Activated CD8-positive, alpha-beta T cell treated with anti-CD3 and anti-CD28 coated beads, Interleukin-2, amount 10 ng/mL, durations not matched to agents 7 days and 5 days (primary cell): ENCODE results near the gene PEX10. TPM values are rescaled to one million over a fixed set of nuclear protein-coding genes. Genes with fewer than 3 reads are reported as not detected.

Experiments
- ATAC-seq: fragments of 150-1000 bp; cut with Tn5 transposase; one replicate; pipeline ENCODE4 v1.10.0; 2021; ENCODE audit warnings: moderate library complexity
- CTCF ChIA-PET: fragments of 350-600 bp; sonication (Branson Sonifier 250); formaldehyde crosslinking; loops from one replicate; lab custom pipeline; 2021; ENCODE audit warnings: antibody characterized with exemption; lab: Charles Lee
- POLR2A ChIA-PET: fragments of 350-600 bp; sonication (Branson Sonifier 250); formaldehyde crosslinking; loops from one replicate; lab custom pipeline; 2021; ENCODE audit warnings: antibody characterized with exemption; lab: Charles Lee
- DNase-seq: peaks from one replicate; pipeline ENCODE4 v3.0.0-alpha.2; 2020
- H3K27ac Mint-ChIP-seq: one replicate; pipeline ENCODE4 v1.8.0; 2021; ENCODE audit warnings: mild to moderate bottlenecking, mixed read lengths
- H3K27me3 Mint-ChIP-seq: one replicate; pipeline ENCODE4 v1.8.0; 2021; ENCODE audit warnings: low read depth, mixed read lengths
- H3K36me3 Mint-ChIP-seq: one replicate; pipeline ENCODE4 v1.8.0; 2021; ENCODE audit warnings: low read depth, mixed read lengths
- H3K4me1 Mint-ChIP-seq: one replicate; pipeline ENCODE4 v1.8.0; 2021; ENCODE audit warnings: low read depth, mixed read lengths
- H3K4me3 Mint-ChIP-seq: one replicate; pipeline ENCODE4 v1.8.0; 2021; ENCODE audit warnings: mild to moderate bottlenecking, mixed read lengths
- H3K9me3 Mint-ChIP-seq: one replicate; pipeline ENCODE4 v1.8.0; 2022; ENCODE audit warnings: mixed read lengths; ENCODE audit not compliant: insufficient read depth
- total RNA-seq, 2 experiments: library from RNA; stranded (reverse); gene quantifications; one replicate each; pipeline ENCODE4 v1.2.3, GENCODE V29; 2021

Gene PEX10
- total RNA-seq, 2 experiments from 2014 or later: 10.3 to 12.3 TPM

- no peaks in the 10 kb centered on the region for H3K27me3 Mint-ChIP-seq
- H3K4me3 Mint-ChIP-seq: no peak overlapping the region
- no peaks in the 10 kb centered on the region for H3K9me3 Mint-ChIP-seq
- ChIA-PET CTCF (interaction anchor here (0.8 to 7.2 kb wide), 4 partner anchors 26 to 187 kb away, joined by 3 to 259 read pairs (median 4); partner anchors contain the start of gene FAAP20), POLR2A (interaction anchor here (1.0 kb wide), 1 partner anchor 177 kb away, joined by 3 read pairs; no protein-coding TSS in a partner anchor)
- H3K27ac Mint-ChIP-seq: no peak overlapping the region
- H3K4me1 Mint-ChIP-seq: peaks cover 9% of the 10 kb centered on the region
- no peak for DNase-seq
- ATAC-seq: no peak
- H3K36me3 Mint-ChIP-seq: no peaks in the 10 kb centered on the region
Observed at GRCh38 chr1:2384130-2384860, 28.1 kb downstream of the PEX10 start.

- ATAC-seq (no peak), DNase-seq (no peak)
- Mint-ChIP-seq H3K27ac (peak overlapping the region; percentile 13), H3K4me1 (peaks cover 9% of the 10 kb centered on the region), H3K4me3 (no peak overlapping the region), H3K9me3 (no peaks in the 10 kb centered on the region), H3K36me3 (no peaks in the 10 kb centered on the region), H3K27me3 (no peaks in the 10 kb centered on the region)
- POLR2A ChIA-PET: interaction anchor here (1.0 kb wide), 1 partner anchor 177 kb away, joined by 3 read pairs; no protein-coding TSS in a partner anchor
- CTCF ChIA-PET: interaction anchor here (0.9 to 7.2 kb wide), 3 partner anchors 27 to 186 kb away, joined by 3 to 259 read pairs (median 4); partner anchors contain the start of gene FAAP20
Observed at GRCh38 chr1:2383576-2383975, 28.8 kb downstream of the PEX10 start.

DNA sequence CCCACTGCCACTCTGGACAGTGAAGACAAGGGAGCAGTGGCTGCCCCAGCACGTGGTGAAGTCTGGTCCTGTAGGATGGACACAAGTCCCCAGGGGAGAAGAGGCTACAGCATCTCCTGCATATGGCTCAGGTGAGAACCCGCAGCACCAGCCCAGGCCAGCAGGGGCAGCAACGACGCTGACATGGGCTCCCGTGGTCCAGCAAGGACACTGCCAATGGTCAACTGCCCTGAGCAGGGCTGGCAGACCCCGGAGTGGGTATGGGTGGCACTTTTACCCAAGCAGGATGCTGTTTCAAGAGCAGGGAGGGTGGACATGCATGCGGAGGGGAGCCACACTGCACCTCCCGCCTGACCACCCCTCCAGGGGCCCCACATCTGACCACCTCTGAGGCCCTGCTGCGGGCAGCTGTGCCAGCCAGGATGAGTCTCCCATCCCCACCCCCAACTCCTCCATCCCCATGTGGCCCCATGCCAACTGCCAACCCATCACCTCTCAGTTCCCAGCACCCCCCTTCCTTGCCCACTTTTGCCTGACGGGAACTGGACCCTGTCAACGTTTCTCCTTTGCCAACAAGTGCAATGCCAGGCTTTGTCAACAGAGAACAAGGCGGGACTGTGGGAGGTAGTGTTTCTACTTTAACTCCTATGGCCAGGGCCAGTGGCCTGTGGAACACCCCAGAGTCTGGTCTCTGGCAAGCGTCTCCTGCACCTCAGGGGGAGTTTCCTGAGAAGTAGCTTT, 29.6 kb downstream of the PEX10 start:
- POLR2A ChIA-PET: interaction anchor here (0.8 to 2.2 kb wide), 3 partner anchors 152 to 187 kb away, joined by 3 to 31 read pairs (median 3); partner anchors contain the start of gene FAAP20
- ATAC-seq (peak; percentile 34), DNase-seq (peak; percentile 51)
- Mint-ChIP-seq H3K4me1 (peaks cover 9% of the 10 kb centered on the region), H3K4me3 (no peak overlapping the region), H3K27ac (no peak overlapping the region), H3K36me3 (no peaks in the 10 kb centered on the region), H3K9me3 (no peaks in the 10 kb centered on the region), H3K27me3 (no peaks in the 10 kb centered on the region)
- CTCF ChIA-PET: interaction anchor here (0.6 to 7.2 kb wide), 18 partner anchors 9 to 338 kb away, joined by 3 to 259 read pairs (median 5); partner anchors contain the start of genes FAAP20, MORN1 and RER1

GRCh38 chr1:2381741-2382620, 30.4 kb downstream of the PEX10 start:
- POLR2A ChIA-PET: interaction anchor here (0.6 to 2.2 kb wide), 6 partner anchors 148 to 187 kb away, joined by 3 to 31 read pairs (median 3); partner anchors contain the start of gene FAAP20
- no peak overlapping the region for H3K4me3 Mint-ChIP-seq
- H3K36me3 Mint-ChIP-seq: no peaks in the 10 kb centered on the region
- peak; percentile 97 for ATAC-seq
- DNase-seq: peak; percentile 81
- H3K9me3 Mint-ChIP-seq: no peaks in the 10 kb centered on the region
- no peaks in the 10 kb centered on the region for H3K27me3 Mint-ChIP-seq
- peaks cover 9% of the 10 kb centered on the region for H3K4me1 Mint-ChIP-seq
- H3K27ac Mint-ChIP-seq: no peak overlapping the region
- CTCF ChIA-PET: interaction anchor here (0.6 to 7.2 kb wide), 28 partner anchors 9 to 337 kb away, joined by 3 to 259 read pairs (median 4); partner anchors contain the start of genes FAAP20, MORN1 and RER1

DNA sequence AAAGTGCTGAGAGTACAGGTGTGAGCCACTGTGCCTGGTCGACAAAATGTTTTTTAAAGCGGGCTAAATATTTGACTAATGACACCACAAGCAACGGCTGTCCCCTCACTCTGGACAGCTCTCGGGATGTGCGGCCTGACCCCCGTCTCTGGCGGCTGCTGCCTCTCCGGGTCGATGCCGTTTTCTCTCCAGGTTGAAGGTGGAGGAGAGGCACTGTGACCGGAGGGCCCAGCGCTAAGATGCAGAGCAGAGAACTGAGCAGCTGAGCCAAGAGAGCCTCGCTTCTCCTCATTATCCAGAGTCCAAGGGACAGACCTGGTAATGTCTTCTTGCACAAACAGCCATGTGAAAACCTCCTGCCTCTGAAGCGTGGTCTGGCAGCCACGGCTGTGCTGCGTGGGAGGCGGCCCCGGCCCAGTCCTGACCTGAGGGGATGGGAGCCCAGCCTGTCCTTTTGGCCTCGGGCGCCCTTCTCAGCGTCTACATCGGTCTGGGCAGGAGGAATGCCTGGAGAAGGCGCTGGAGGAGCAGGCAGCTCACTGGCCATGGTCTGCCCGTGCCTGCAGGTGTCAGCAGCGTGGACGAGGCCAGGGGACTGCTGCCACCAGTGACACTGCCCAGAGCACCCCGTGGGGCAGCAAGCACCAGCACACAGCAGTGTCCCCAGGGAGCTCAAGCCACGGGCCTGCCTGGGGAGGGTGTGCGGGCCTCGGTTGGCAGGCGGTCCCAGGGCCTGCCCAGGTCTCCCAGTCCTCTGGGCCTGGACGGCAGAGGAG, 31.4 kb downstream of the PEX10 start:
- Mint-ChIP-seq H3K4me3 (no peak overlapping the region), H3K4me1 (peaks cover 9% of the 10 kb centered on the region), H3K36me3 (no peaks in the 10 kb centered on the region), H3K9me3 (no peaks in the 10 kb centered on the region), H3K27me3 (no peaks in the 10 kb centered on the region), H3K27ac (no peak overlapping the region)
- POLR2A ChIA-PET: interaction anchor here (0.6 to 2.2 kb wide), 4 partner anchors 147 to 186 kb away, joined by 3 to 31 read pairs (median 4); partner anchors contain the start of gene FAAP20
- no peak for ATAC-seq
- CTCF ChIA-PET: interaction anchor here (0.6 to 7.2 kb wide), 23 partner anchors 10 to 336 kb away, joined by 3 to 259 read pairs (median 4); partner anchors contain the start of genes FAAP20, MORN1 and RER1
- no peak for DNase-seq

DNA sequence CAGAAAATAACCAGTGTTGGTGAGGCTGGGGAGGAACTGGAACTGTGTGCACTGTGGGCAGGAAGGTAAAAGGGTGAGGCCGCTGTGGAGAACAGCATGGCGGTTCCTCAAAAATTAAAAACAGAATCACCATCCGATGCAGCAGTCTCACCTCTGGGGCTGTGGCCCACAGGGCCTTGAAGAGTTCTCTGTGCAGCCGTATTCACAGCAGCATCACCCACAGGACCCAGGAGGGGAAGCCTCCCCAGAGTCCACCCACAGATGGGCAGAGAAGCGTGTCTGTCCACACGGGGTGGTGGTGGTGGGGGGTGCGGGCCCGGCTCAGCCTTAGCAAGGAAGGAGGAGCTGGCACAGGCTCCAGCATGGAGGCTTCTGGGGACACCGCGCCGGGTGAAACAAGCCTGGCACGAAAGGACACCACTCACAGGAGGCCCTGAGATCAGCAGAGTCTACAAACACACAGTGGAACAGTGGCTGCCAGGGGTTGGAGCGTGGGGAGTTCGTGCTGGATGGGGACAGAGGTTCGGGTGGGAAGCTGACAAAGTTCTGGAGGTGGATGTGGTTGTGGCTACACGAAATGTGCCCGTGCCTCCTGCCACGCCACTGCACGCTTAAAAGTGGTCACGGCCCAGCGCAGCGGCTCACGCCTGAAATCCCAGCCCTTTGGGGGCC, 32.5 kb downstream of the PEX10 start:
- ChIA-PET POLR2A (interaction anchor here (0.9 kb wide), 1 partner anchor 12 kb away, joined by 4 read pairs; the partner anchor contains the start of genes MORN1 and RER1), CTCF (interaction anchor here (1.6 to 7.2 kb wide), 6 partner anchors 11 to 205 kb away, joined by 3 to 259 read pairs (median 10); partner anchors contain the start of genes FAAP20, MORN1 and RER1)
- Mint-ChIP-seq H3K9me3 (no peaks in the 10 kb centered on the region), H3K36me3 (no peaks in the 10 kb centered on the region), H3K4me3 (no peak overlapping the region), H3K4me1 (peaks cover 9% of the 10 kb centered on the region), H3K27me3 (no peaks in the 10 kb centered on the region), H3K27ac (no peak overlapping the region)
- no peak for ATAC-seq
- DNase-seq: no peak

- Mint-ChIP-seq H3K27ac (no peak overlapping the region), H3K4me3 (no peak overlapping the region), H3K9me3 (no peaks in the 10 kb centered on the region), H3K4me1 (peaks cover 9% of the 10 kb centered on the region), H3K27me3 (no peaks in the 10 kb centered on the region), H3K36me3 (no peaks in the 10 kb centered on the region)
- ATAC-seq: no peak
- no peak for DNase-seq
- ChIA-PET CTCF (interaction anchor here (1.2 to 7.2 kb wide), 2 partner anchors 67 to 182 kb away, joined by 3 to 259 read pairs; partner anchors contain the start of gene FAAP20), POLR2A (interaction anchor here (0.6 to 0.9 kb wide), 3 partner anchors 12 to 253 kb away, joined by 3 to 4 read pairs (median 3); partner anchors contain the start of genes MORN1 and RER1)
Observed at GRCh38 chr1:2378956-2379732, 33.2 kb downstream of the PEX10 start.

DNA sequence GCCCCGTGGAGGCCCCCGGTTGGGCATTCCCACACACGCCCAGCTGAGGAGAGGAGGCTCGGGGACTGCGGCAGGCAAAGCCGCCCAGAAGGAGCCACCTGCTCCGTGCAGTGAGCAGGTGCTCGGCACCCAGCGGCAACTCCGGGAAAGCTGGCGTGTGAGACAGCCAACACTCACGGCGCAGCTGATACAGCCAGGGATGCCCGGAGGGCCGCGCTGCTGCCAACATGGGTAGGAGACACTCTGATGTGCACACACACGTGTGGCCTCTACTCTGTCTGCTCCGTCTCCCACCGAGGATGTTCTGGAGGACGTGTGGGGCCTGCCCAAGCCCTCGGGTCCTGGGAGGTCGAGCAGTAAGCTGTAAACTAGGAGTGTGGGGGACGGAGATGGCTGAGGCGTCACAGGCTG, 33.9 kb downstream of the PEX10 start:
- no peak overlapping the region for H3K4me3 Mint-ChIP-seq
- ChIA-PET CTCF (interaction anchor here (1.2 to 7.2 kb wide), 2 partner anchors 67 to 181 kb away, joined by 3 to 259 read pairs; partner anchors contain the start of gene FAAP20), POLR2A (interaction anchor here (0.6 to 0.8 kb wide), 2 partner anchors 123 to 252 kb away, joined by 3 read pairs; no protein-coding TSS in a partner anchor)
- no peaks in the 10 kb centered on the region for H3K27me3 Mint-ChIP-seq
- ATAC-seq (no peak), DNase-seq (no peak)
- H3K36me3 Mint-ChIP-seq: no peaks in the 10 kb centered on the region
- no peaks in the 10 kb centered on the region for H3K9me3 Mint-ChIP-seq
- H3K4me1 Mint-ChIP-seq: peaks cover 9% of the 10 kb centered on the region
- H3K27ac Mint-ChIP-seq: no peak overlapping the region
